H1 (cell line): ENCODE measurements around the gene ID1. TPM values are rescaled to one million over a fixed set of nuclear protein-coding genes. Genes with fewer than 3 reads are reported as not detected.

Source experiments
- ATF2 ChIP-seq: IDR thresholded peaks from 2 replicates; pipeline ENCODE4 v1.6.1; 2012; ENCODE audit warnings: low read length, inconsistent platforms
- polyA plus RNA-seq, 7 experiments: library from polyadenylated mRNA; depleted of rRNA in 3 of 7; stranded (reverse) in 5 of 7; unstranded in 2 of 7; fragments of >200 nt in 5 of 7; fragments of 200-250 nt in 2 of 7; gene quantifications; 1 replicate in 5 of 7; 2 replicates in 1 of 7; 4 replicates in 1 of 7; pipeline versions ENCODE4 v1.2.1 to v1.2.3, GENCODE V29; 2011 to 2013; ENCODE audit warnings: missing spikeins in 2 of 7, mixed read lengths in 2 of 7
- total RNA-seq: library from RNA; stranded (reverse); fragmentation: NEBNext Ultra II Directional; extraction: Animal tissue kit (Norgen Biotek cat#: 25700); gene quantifications from 2 replicates; pipeline ENCODE4 v1.2.1, GENCODE V29; 2021

ID1 gene
- total and polyA plus RNA-seq, 2 of the 8 experiments (the other 6 are each of a cell fraction or from before 2014, with no cell fraction given): 120 to 357 TPM

GRCh38 chr20:31615416-31615815 lies 10.3 kb downstream of the ID1 start (continued):
- no peak for TF ChIP-seq ATF2
